ENCODE data around the gene MLH1. TPM values are rescaled to one million over a fixed set of nuclear protein-coding genes. Genes with fewer than 3 reads are reported as not detected.

MLH1 gene
- total and polyA plus RNA-seq, 10 donors = 16.6 to 38.8 (median 30.4) TPM

- Histone ChIP-seq H3K27me3 (replicated peaks in 1 of 7) (no peaks in the 10 kb centered on the region), H3K4me3 (no peak overlapping the region), H3K4me1 (peaks cover 0 to 34% (median 15%) of the 10 kb centered on the region in 6 donors), H3K36me3 (peaks cover 0 to 96% (median 58%) of the 10 kb centered on the region in 6 donors), H3K9me3 (no peaks in the 10 kb centered on the region), H3K27ac (peak overlapping the region in 7 of 8 donors; percentile 30 to 67 (median 57))
- intact Hi-C loops (cut with DNase I; ENCODE audit: low total_unique reads) = loop anchor here (10.0 kb wide), 1 partner anchor 186 kb away; no protein-coding TSS in a partner anchor
- DNase-seq = no peak
- 61 to 91% (median 77%) methylated on average over 1 of the region's 1 CpG for WGBS, 5 donors
- TF ChIP-seq CTCF (IDR thresholded peaks at IDR 0.05 in 8 of 11, conservative IDR thresholded peaks at IDR 0.05 in 3 of 11) (no peak), POLR2AphosphoS5 (IDR thresholded peaks at IDR 0.05) (no peak), POLR2A (IDR thresholded peaks at IDR 0.05) (no peak)
Measured at GRCh38 chr3:37029111-37029510, 35.8 kb downstream of the MLH1 start.

GRCh38 chr3:37029516-37030163 lies 36.3 kb downstream of the MLH1 start:
- H3K27ac ChIP-seq = peak overlapping the region in 7 of 8 donors; percentile 8 to 67 (median 57)
- intact Hi-C loops (cut with DNase I; ENCODE audit: low total_unique reads) = loop anchor here (10.0 kb wide), 1 partner anchor 185 kb away; no protein-coding TSS in a partner anchor
- DNase-seq = no peak
- no peak overlapping the region for H3K4me3 ChIP-seq
- no peaks in the 10 kb centered on the region for H3K27me3 ChIP-seq (replicated peaks in 1 of 7)
- no peak for TF ChIP-seq CTCF (IDR thresholded peaks at IDR 0.05 in 8 of 11, conservative IDR thresholded peaks at IDR 0.05 in 3 of 11)
- peaks cover 0 to 29% (median 12%) of the 10 kb centered on the region in 6 donors for H3K4me1 ChIP-seq
- no peaks in the 10 kb centered on the region for H3K9me3 ChIP-seq
- H3K36me3 ChIP-seq = peaks cover 0 to 96% (median 62%) of the 10 kb centered on the region in 6 donors

- no peak for TF ChIP-seq POLR2A (IDR thresholded peaks at IDR 0.05)
- TF ChIP-seq POLR2AphosphoS5 (IDR thresholded peaks at IDR 0.05) = no peak
- no peak for TF ChIP-seq CTCF (IDR thresholded peaks at IDR 0.05 in 8 of 11, conservative IDR thresholded peaks at IDR 0.05 in 3 of 11)
- no peak for DNase-seq
- Histone ChIP-seq H3K27ac (peak overlapping the region in 4 of 8 donors; percentile 1 to 67 (median 30)), H3K36me3 (peaks cover 0 to 100% (median 64%) of the 10 kb centered on the region in 6 donors), H3K4me3 (no peak overlapping the region), H3K4me1 (peaks cover 0 to 22% (median 7%) of the 10 kb centered on the region in 6 donors), H3K9me3 (peaks cover 0 to 6% (median 3%) of the 10 kb centered on the region in 8 donors), H3K27me3 (replicated peaks in 1 of 7) (no peaks in the 10 kb centered on the region)
- 42 to 51% (median 48%) methylated on average over 3 of the region's 3 CpGs for WGBS, 5 donors
- intact Hi-C loops (cut with DNase I; ENCODE audit: low total_unique reads) = no loop called here
Measured at GRCh38 chr3:37030588-37030987, 37.3 kb downstream of the MLH1 start.

GRCh38 chr3:37031096-37031682 lies 37.9 kb downstream of the MLH1 start:
- Histone ChIP-seq H3K4me1 (peaks cover 0 to 22% (median 7%) of the 10 kb centered on the region in 6 donors), H3K4me3 (no peak overlapping the region), H3K27ac (peak overlapping the region in 1 of 8 donors; percentile 57), H3K36me3 (peaks cover 0 to 100% (median 67%) of the 10 kb centered on the region in 6 donors), H3K27me3 (replicated peaks in 1 of 7) (no peaks in the 10 kb centered on the region), H3K9me3 (peaks cover 0 to 12% (median 9%) of the 10 kb centered on the region in 8 donors)
- no peak for DNase-seq
- 85 to 96% (median 94%) methylated on average over 7 of the region's 7 CpGs for WGBS, 5 donors
- TF ChIP-seq CTCF (IDR thresholded peaks at IDR 0.05 in 8 of 11, conservative IDR thresholded peaks at IDR 0.05 in 3 of 11) = no peak
- no peak for TF ChIP-seq POLR2A (IDR thresholded peaks at IDR 0.05)
- intact Hi-C loops (cut with DNase I; ENCODE audit: low total_unique reads) = no loop called here

All from spleen (tissue), 11 donors.